Motor neuron (in vitro differentiated cells): Measurements from ENCODE around the gene ZGPAT. TPM values are rescaled to one million over a fixed set of nuclear protein-coding genes. Genes with fewer than 3 reads are reported as not detected.
"Not testable (repeated sequence)": the region's sequence is repeated elsewhere in the genome, so short reads cannot be mapped to it uniquely, and the experiment has no call there.

Experiments used
- ATAC-seq, 8 experiments: fragments of 200-7000 bp; cut with Tn5 transposase; replicated peaks in 6 of 8; 2 replicates each; pipeline ENCODE4 v1.8.0; 2021; ENCODE audit warnings: mild to moderate bottlenecking in 8 of 8, moderate library complexity in 8 of 8
- H3K27ac ChIP-seq, 2 donors: fragments of 250-450 bp; sonication (Bioruptor Pico); 2 replicates each; pipeline ENCODE4 v1.9.0; 2021; ENCODE audit warnings: antibody characterized with exemption in 2 of 2, mild to moderate bottlenecking in 2 of 2, moderate library complexity in 1 of 2
- H3K4me1 ChIP-seq, 2 donors: fragments of 250-450 bp; sonication (Bioruptor Pico); replicated peaks in 1 of 2; 2 replicates each; pipeline ENCODE4 v1.6.1; 2021; ENCODE audit warnings: antibody characterized with exemption in 2 of 2, mild to moderate bottlenecking in 2 of 2, moderate library complexity in 1 of 2
- H3K4me3 ChIP-seq, 5 donors: fragments of 250-450 bp; sonication (Bioruptor Pico); 2 replicates each; pipeline ENCODE4 v1.9.0; 2021; ENCODE audit warnings: antibody characterized with exemption in 5 of 5, mild to moderate bottlenecking in 5 of 5, moderate library complexity in 4 of 5
- whole genome bisulfite sequencing, 10 experiments: fragments of 450-650 bp; shearing (Covaris generic); methylation state at CpG; one replicate each; pipeline ENCODE4 v1.0.0; 2022; 5-methylcytosine and 5-hydroxymethylcytosine counted together
- in situ Hi-C, 9 experiments: fragments of 400-800 bp; cut with MboI; loops; one replicate each; pipeline ENCODE4 v1.15.0; 2021; ENCODE audit warnings: low sequenced_read_pairs in 9 of 9, low pct_unique_long_range_greater_than_20kb in 2 of 9; ENCODE audit not compliant: unreplicated experiment in 9 of 9
- total RNA-seq, 8 experiments: library from RNA; unstranded; fragments of 300-600 nt; gene quantifications; 2 replicates each; pipeline versions ENCODE4 v1.2.3 to v1.2.4, GENCODE V29; 2022

Gene ZGPAT
- total RNA-seq, 8 experiments from 2014 or later, result 10.4 to 28.3 (median 15.7) TPM

DNA sequence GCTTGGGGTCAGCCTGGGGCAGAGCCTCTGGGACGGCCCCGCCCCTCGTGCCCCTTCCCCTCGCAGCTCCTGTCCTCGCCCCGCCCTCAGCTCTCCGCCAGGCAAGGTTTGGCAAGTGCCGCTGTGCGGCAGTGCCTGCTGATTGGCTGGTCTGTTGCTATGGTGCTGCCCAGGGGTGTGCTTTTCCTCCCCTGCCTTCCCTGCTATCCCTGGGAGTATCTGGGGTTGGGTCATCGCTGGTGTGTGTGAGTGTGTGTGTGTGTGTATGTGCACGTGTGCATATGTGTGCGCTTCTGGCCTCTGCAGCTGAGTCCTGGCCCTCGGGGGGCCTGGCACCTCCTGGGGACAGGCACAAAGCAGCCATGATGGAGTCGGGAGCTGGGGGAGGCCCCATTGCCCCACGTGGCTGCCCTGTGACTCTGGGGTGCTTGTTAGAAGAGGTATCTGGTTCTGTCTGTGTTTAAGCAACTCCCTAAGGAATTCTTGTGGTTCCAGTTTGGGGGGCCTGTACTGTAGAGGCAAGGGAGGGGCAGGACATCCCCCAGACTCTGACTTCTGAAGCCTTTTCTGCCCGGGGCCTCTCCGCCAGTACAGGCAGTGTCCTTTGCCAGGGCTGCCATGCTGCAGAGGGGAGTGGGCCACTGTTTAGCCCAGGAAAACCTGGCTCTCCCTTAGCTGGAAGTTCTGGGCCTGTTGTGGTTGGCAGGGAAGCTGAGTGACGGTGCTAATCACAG is 42.8 kb upstream of the ZGPAT start:
- peaks cover 11 to 15% of the 10 kb centered on the region in 2 donors for H3K4me1 ChIP-seq
- ATAC-seq, result peak in 7 of 8 experiments; percentile 50 to 97 (median 93)
- in situ Hi-C loops, result no loop called here
- H3K4me3 ChIP-seq, result peak overlapping the region in 1 of 5 donors; percentile 1
- WGBS, 10 experiments, result 56 to 83% (median 67%) methylated on average over 1 to 3 of the region's 18 CpGs; no CpG with 5 or more reads in 7 of the 10 experiments
- peak overlapping the region; percentile 52 to 73 for H3K27ac ChIP-seq

DNA sequence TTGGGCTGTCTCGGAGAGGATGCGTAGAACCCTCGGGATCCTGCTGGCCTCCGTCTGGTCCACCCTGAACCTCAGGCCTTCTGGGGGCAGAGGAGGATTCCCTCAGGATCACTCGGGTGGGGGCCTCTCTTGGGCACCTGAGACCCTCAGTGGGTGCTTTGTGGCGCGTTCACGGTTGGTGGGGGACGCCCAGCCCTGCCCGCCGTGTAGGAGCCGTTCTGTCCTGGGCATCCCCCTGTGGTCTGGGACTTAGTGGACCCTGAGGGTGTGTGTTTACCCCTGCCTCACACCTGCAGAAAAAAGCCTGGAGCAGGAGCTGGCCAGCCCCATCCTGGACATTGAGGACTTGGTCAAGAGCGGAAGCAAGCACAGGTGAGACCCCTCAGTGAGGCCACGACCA is 42.1 kb upstream of the ZGPAT start:
- in situ Hi-C loops, result no loop called here

DNA sequence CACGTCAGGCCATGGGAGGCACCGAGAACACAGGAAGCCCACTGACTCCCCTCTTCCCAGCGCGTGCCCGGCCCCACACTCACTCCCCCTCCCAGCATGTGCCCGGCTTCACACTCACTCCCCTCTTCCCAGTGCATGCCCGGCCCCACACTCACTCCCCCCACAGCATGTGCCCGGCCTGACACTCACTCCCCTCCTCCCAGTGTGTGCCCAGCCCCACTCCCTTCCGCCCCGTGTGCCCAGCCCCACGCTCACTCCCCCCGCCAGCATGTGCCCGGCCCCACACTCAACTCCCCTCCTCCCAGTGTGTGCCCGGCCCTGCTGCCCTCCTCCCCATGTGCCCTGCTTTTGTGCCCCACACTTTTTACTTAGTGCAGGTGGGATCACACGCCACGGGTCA is 40.0 kb upstream of the ZGPAT start:
- in situ Hi-C loops, result no loop called here
- no peak for ATAC-seq
- WGBS, 10 experiments, result 100% methylated on average over 2 of the region's 16 CpGs; no CpG with 5 or more reads in 9 of the 10 experiments
- no peak overlapping the region for H3K27ac ChIP-seq
- H3K4me1 ChIP-seq, result peaks cover 11 to 15% of the 10 kb centered on the region in 2 donors
- H3K4me3 ChIP-seq, result no peak overlapping the region

More for the DNA sequence above, 42.1 kb upstream of the ZGPAT start:
- Histone ChIP-seq H3K4me1 (peaks cover 11 to 15% of the 10 kb centered on the region in 2 donors), H3K4me3 (no peak overlapping the region), H3K27ac (peak overlapping the region in 1 of 2 donors; percentile 73)
- no peak for ATAC-seq
- WGBS, 10 experiments, result 96 to 100% (median 100%) methylated on average over 1 to 5 of the region's 14 CpGs; no CpG with 5 or more reads in 7 of the 10 experiments

DNA sequence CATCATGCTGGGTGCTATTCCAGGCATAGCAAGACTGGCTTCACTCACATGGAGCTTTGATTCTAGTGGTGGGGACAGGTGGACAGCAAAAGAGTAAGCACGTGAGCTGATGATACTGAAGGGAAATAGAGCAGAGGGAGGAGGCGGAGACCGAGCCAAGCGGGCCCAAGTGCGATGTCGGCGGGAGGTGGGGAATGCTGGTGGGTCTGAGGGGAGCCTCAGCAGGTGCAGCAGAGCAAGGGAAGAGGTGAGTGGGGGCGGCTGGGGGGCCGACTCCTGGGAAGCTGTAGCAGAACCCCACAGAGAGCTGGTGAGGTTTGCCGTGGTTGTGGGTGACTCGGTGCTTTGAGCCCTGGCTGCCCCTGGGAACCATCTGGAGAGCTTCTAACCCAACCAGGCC is 39.5 kb upstream of the ZGPAT start:
- H3K4me3 ChIP-seq, result no peak overlapping the region
- peaks cover 11 to 15% of the 10 kb centered on the region in 2 donors for H3K4me1 ChIP-seq
- ATAC-seq, result no peak
- 97 to 100% methylated on average over 3 to 6 of the region's 11 CpGs; no CpG with 5 or more reads in 8 of the 10 experiments for WGBS, 10 experiments
- no peak overlapping the region for H3K27ac ChIP-seq
- in situ Hi-C loops, result no loop called here

DNA sequence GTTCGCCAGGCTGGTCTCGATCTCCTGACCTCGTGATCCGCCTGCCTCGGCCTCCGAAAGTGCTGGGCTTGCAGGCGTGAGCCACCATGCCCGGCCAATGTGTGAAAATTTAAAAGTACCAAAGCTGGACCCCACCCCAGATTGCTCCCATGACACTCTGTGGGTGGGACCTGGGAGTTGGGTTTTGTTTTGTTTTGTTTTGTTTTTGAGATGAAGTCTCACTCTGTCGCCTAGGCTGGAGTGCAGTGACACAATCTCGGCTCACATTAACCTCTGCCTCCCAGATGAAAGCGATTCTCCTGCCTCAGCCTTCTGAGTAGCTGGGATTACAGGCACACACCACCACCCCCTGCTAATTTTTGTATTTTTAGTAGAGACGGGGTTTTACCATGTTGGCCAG is 36.1 kb upstream of the ZGPAT start:
- H3K27ac ChIP-seq, H3K4me1 ChIP-seq, in situ Hi-C loops, H3K4me3 ChIP-seq: not testable (repeated sequence)
- peak in 2 of 8 experiments; percentile 59 to 73 for ATAC-seq
- 65 to 100% methylated on average over 4 to 6 of the region's 12 CpGs; no CpG with 5 or more reads in 8 of the 10 experiments for WGBS, 10 experiments

DNA sequence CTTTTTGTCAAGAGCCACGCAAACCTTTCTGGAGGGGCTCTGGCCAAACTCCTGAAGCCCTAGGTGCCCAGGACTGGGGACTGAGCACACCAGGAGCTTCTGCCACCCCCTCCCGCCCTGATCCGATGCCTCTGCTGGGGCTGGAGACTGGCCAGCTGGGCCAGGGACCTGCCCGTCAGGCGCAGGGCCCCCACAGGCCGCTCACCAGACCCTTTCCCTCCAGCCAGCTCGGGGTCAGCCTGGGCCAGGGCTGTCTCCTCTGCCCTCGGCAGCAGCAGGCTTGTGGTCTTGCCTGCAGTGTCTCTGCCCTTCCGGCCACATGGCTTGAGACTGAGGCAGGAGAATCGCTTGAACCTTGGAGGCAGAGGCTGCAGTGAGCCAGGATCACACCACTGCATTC is 35.2 kb upstream of the ZGPAT start:
- in situ Hi-C loops, result no loop called here
- H3K27ac ChIP-seq, result no peak overlapping the region
- 100% methylated on average over 7 of the region's 10 CpGs; no CpG with 5 or more reads in 9 of the 10 experiments for WGBS, 10 experiments
- no peak overlapping the region for H3K4me3 ChIP-seq
- no peaks in the 10 kb centered on the region for H3K4me1 ChIP-seq
- no peak for ATAC-seq

DNA sequence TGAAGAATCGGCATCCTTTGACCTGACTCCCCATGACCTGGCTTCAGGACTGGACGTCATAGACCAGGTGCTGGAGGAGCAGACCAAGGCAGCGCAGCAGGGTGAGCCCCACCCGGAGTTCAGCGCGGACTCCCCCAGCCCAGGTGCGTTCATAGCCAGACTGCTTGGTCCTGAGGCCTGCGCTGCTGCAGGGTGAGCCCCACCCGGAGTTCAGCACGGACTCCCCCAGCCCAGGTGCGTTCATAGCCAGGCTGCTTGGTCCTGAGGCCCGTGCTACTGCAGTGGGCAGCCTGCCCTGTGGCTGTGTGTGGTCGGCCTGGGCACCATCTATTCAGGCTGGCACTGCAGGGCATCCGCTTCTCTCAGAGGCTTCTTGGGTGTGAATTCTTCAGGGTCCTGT is 33.9 kb upstream of the ZGPAT start:
- ATAC-seq, result no peak
- H3K4me3 ChIP-seq, result no peak overlapping the region
- H3K4me1 ChIP-seq, result no peaks in the 10 kb centered on the region
- in situ Hi-C loops, result no loop called here
- no peak overlapping the region for H3K27ac ChIP-seq
- 78 to 100% (median 97%) methylated on average over 1 to 4 of the region's 14 CpGs; no CpG with 5 or more reads in 6 of the 10 experiments for WGBS, 10 experiments

DNA sequence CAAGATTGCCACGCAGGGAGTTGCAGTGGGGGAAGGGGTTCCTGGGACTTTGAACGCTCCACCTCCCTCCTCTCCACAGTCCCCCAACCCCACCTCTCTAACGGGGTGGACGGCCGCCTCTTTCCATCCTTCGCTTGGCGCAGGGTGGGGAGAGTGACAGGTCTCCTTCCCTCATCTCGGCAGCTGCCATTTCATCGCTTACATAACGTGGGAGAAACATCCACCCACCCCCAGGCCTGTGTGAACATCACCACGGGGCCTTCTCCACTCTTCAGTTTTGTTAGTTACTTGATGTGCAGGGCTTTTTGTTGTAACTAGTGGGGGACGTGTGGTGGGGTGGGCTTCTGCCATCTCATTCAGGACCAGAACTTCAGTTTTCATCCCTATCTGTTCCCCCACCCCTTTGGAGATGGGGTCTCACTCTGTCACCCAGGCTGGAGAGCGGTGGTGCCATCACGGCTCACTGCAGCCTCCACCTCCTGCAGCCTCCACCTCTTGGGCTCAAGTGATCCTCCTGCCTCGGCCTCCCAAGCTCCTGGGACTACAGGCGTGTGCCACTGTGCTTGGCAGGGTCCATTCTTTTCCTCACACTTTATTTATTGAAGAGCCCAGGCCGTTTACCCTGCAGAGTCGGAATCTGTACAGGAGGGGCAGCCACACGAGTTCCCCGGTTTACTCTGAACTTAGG is 32.0 kb upstream of the ZGPAT start:
- H3K4me1 ChIP-seq, result no peaks in the 10 kb centered on the region
- ATAC-seq, result no peak
- no peak overlapping the region for H3K4me3 ChIP-seq
- H3K27ac ChIP-seq, result no peak overlapping the region
- in situ Hi-C loops, result no loop called here
- WGBS, 10 experiments, result 80 to 100% (median 100%) methylated on average over 1 to 11 of the region's 20 CpGs; no CpG with 5 or more reads in 5 of the 10 experiments

DNA sequence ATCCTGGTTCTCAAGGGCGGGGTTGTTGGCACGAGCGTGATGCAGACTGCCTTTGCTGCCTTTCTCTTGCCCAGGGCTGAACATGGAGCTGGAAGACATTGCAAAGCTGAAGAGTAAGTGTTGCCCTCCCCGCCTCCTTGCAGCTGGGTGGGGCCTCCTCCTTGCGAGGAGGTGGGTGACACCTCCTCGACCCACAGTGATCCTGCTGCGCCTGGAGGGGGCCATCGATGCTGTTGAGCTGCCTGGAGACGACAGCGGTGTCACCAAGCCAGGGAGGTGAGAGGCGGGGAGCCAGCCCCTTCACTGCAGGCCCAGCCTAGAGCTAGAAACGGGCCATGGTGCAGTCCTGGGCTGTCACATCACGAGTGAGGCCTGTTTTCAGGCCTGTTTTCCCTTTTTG is 29.8 kb upstream of the ZGPAT start:
- Histone ChIP-seq H3K27ac (no peak overlapping the region), H3K4me1 (no peaks in the 10 kb centered on the region), H3K4me3 (no peak overlapping the region)
- in situ Hi-C loops, result no loop called here
- ATAC-seq, result no peak
- 7 to 100% (median 83%) methylated on average over 2 to 5 of the region's 13 CpGs; no CpG with 5 or more reads in 6 of the 10 experiments for WGBS, 10 experiments

DNA sequence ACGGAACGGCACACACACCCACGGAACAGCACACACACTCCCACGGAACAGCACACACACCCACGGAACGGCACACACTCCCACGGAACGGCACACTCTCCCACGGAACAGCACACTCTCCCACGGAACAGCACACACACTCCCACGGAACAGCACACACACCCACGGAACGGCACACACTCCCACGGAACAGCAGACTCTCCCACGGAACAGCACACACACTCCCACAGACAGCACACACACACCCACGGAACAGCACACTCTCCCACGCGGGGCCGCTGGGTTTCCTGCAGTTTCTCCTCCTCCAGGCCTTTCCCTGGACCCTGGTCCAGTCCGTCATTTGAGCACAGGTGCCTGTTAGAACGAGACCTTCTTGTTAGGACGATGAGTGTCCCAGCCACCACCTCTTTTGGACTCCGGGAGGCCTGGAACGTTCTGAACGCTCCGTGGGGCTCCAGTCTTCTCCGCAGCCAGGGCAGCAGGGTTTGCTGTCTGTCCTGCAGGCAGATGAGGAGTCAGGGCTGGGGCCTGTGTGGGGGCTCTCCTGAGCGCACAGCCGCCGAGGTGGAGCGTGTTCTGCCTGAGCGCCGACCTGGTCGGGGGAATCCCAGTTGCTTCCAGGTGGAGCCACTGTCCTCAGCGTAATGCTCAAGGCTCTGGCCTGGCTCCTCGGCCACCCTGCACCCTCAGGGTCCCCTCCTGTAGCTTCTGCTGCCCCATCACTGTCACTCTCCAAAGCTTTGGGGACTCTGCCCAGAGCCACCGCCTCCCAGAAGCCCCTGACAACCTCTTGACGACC is 29.0 kb upstream of the ZGPAT start:
- ATAC-seq, result no peak
- 93 to 100% (median 98%) methylated on average over 1 to 5 of the region's 38 CpGs; no CpG with 5 or more reads in 6 of the 10 experiments for WGBS, 10 experiments
- in situ Hi-C loops, result no loop called here

DNA sequence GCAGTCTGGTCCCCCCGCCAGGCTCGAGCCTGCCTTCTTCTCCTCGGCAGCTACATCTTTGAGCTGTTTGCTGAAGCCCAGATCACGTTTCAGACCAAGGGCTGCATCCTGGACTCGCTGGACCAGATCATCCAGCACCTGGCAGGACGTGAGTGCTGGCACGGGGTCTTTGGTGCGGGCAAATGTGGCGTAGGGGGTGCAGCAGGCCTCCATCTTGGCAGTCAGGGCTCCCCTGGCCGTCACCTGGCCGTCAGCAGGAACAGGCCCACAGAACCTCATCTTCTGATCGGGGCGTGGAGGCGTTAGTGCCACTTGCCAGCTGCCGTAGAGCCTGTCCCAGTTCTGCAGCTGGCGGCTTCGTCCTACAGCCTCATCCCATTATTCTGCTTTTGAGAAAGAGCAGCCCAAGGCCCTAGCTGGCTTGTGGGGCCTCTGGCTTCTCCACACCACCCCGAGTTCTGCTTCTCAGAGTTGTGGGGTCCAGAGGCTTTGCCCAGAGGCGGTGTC is 28.0 kb upstream of the ZGPAT start:
- peak overlapping the region in 1 of 2 donors; percentile 51 for H3K27ac ChIP-seq
- in situ Hi-C loops, result no loop called here
- 67 to 100% (median 89%) methylated on average over 1 to 9 of the region's 19 CpGs; no CpG with 5 or more reads in 4 of the 10 experiments for WGBS, 10 experiments

More for the DNA sequence above, 29.0 kb upstream of the ZGPAT start:
- Histone ChIP-seq H3K27ac (no peak overlapping the region), H3K4me1 (no peaks in the 10 kb centered on the region), H3K4me3 (no peak overlapping the region)

DNA sequence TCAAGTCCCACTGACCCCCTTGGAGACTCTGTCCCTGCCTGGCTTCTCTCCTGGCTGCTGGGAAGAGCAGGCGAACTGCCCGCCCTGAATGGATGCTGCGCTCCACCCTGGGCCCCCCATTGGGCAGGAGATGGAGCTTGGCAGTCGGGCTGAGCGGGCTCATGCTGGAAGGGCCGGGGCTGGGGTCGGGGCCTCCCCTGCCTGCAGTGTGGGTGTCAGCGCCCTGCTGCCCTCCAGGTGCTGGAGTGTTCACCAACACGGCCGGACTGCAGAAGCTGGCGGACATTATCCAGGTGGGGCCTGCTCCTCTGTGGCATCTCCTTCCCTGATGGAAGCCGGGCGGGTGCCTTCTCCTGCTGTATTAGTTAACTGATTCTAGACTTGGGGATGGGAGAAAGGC is 27.4 kb upstream of the ZGPAT start:
- in situ Hi-C loops, result no loop called here
- Histone ChIP-seq H3K27ac (no peak overlapping the region), H3K4me3 (no peak overlapping the region), H3K4me1 (no peaks in the 10 kb centered on the region)
- peak in 2 of 8 experiments; percentile 9 to 12 for ATAC-seq
- WGBS, 10 experiments, result no CpG with 5 or more reads among the region's 13 CpGs

More for the DNA sequence above, 28.0 kb upstream of the ZGPAT start:
- Histone ChIP-seq H3K4me1 (no peaks in the 10 kb centered on the region), H3K4me3 (no peak overlapping the region)
- ATAC-seq, result no peak
